Measurements from ENCODE around the gene FMN1.

FMN1 gene

DNA sequence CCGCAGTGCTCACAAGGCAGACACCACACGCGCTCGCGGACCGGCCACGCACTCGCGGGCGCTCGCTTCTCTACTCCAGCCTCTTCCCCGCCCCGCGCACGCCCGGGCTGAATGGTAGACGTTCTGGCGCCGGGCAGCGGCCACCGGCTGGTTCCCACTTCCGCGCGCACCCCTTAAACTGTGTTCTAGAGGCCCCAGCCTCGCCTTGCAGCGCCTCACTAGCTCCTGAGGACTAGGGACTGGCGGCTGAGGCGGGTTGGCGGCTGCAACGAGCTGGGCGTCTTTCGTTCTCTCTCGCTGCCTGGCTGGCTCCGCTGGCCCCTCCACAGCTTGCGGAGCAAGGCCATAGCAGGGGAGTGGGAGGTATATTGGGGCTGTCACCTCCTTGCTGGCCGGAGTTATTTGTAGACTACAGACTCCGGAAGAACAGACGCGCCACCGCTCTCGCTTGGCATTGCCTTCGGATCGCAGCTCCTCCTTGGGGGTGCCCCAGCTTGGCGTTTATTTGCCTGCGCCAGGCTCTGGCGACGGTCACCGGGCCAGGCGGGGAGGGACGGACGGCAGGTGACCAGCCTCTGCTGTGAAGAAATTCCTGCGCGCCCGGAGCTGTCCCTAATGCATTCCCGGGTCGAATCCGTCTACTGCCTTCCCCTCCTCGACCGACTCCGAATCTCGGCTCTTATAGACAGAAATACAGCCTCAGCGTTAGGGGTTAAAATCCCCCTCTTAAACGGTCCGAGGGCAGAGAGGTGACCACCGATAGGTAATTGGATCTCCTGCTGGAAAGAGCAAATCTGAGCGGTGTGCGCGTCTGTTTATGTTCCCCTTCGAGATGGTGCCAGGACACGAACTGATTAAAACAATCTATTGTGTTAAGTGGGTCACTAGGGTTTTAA lies 475.4 kb downstream of the FMN1 start:
- DNase-seq (ENCODE audit: low read depth) = no peak

DNA sequence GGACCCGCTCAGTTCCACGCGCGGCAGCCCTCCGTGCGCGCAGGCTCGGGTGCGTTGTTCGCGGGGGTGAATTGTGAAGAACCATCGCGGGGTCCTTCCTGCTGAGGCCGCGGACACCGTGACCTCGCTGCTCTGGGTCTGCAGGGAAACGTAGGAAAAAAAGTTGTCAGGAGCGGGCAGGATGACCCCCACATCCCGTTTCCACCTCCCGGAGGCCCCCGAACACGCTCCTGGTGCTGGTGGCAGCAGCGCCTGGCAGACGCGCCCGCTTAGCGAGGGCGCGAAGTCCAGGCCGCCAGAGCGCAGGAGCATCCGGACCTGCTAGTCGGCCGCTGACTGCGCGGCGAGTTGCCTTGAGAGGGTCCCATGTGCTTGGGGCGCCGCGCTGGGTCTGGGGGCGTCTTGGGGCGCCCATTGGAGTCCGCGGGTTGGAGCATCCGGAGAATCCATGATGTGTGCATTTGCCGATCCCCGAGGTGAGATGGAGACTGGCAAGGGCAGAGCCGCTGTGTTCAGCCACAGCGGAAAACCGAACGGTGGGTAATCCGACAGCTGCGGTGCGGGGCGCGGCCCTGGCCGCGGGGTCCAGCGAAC lies 476.2 kb downstream of the FMN1 start:
- DNase-seq (ENCODE audit: low read depth) = no peak

GRCh38 chr15:32717426-32718226 lies 476.9 kb downstream of the FMN1 start, which contains the start of gene GREM1:
GREM1 (plus strand) TSS chr15:32718004; CDS start chr15:32730691, 12,687 bp downstream.
- DNase-seq (ENCODE audit: low read depth) = no peak

- DNase-seq (ENCODE audit: low read depth) = no peak
These were observed 477.5 kb downstream of the FMN1 start for GRCh38 chr15:32716915-32717425.

GRCh38 chr15:32716216-32716914 lies 478.1 kb downstream of the FMN1 start:
- DNase-seq (ENCODE audit: low read depth) = no peak

Data from T follicular helper cell (primary cell).